ENCODE data around the gene ACKR3. TPM values are rescaled to one million over a fixed set of nuclear protein-coding genes. Genes with fewer than 3 reads are reported as not detected.

Gene ACKR3
- total and polyA plus RNA-seq, 2 of the 4 experiments (the other 2 are of a cell fraction), result not detected

- no peak overlapping the region for H3K14ac ChIP-seq (replicated peaks; ENCODE audit: low read depth, low read length)
- no peak overlapping the region for H3K9ac ChIP-seq (ENCODE audit: low read depth, low read length)
- no peaks in the 10 kb centered on the region for H4K20me1 ChIP-seq (ENCODE audit: insufficient read depth, low read length)
- H3K79me1 ChIP-seq (ENCODE audit: low read depth in 1 of 2, low read length in 2 of 2), result no peaks in the 10 kb centered on the region
- H4K5ac ChIP-seq (ENCODE audit: low read depth, low read length), result no peak overlapping the region
- no peak overlapping the region for H3K4ac ChIP-seq (ENCODE audit: low read depth, low read length)
- in situ Hi-C loops (cut with MboI; ENCODE audit: low sequenced_read_pairs), result no loop called here
- H3K27ac ChIP-seq (ENCODE audit: insufficient read depth, low read length), result no peak overlapping the region
- TF ChIP-seq MXI1 (IDR thresholded peaks at IDR 0.05; ENCODE audit: borderline replicate concordance, low read depth, low read length) (no peak), USF2 (IDR thresholded peaks at IDR 0.05; ENCODE audit: low read depth, low read length) (no peak), RAD21 (IDR thresholded peaks at IDR 0.05; ENCODE audit: low read length) (no peak), POLR2A (IDR thresholded peaks at IDR 0.05; ENCODE audit: low read depth, low read length) (no peak), MAFK (IDR thresholded peaks at IDR 0.05; ENCODE audit: low read depth, low read length) (no peak)
- no peak for ATAC-seq (ENCODE audit: low read depth)
- H4K91ac ChIP-seq (ENCODE audit: insufficient read depth, low read depth, low read length), result no peak overlapping the region
- no peak overlapping the region for H2AK9ac ChIP-seq (replicated peaks; ENCODE audit: low read depth, low read length, poor library complexity)
- no TSS peak for BruUV-seq (replicated peaks)
- ChIA-PET CTCF (no interaction called here), POLR2A (ENCODE audit: unreplicated experiment) (no interaction called here)
- no peak overlapping the region for H2BK20ac ChIP-seq (ENCODE audit: low read depth, low read length)
- intact Hi-C loops (cut with micrococcal nuclease), result no loop called here
- WGBS, 2 experiments (ENCODE audit: extremely low coverage in 2 of 2, insufficient read length in 1 of 2), result no CpG with 5 or more reads among the region's 7 CpGs
- no peaks in the 10 kb centered on the region for H3K9me1 ChIP-seq (ENCODE audit: insufficient read depth, low read length)
- H2AFZ ChIP-seq (replicated peaks; ENCODE audit: low read length, poor library complexity), result no peak overlapping the region
- H4K8ac ChIP-seq (ENCODE audit: low read depth in 2 of 2, low read length in 2 of 2), result no peak overlapping the region
- H3K23ac ChIP-seq (ENCODE audit: low read depth, low read length), result no peak overlapping the region
- H3K9me3 ChIP-seq (ENCODE audit: control insufficient read depth, insufficient read depth, low read length), result peaks cover 2% of the 10 kb centered on the region
- no peak overlapping the region for H2BK15ac ChIP-seq (ENCODE audit: low read depth, low read length)
- no peak overlapping the region for H3K18ac ChIP-seq (ENCODE audit: low read depth, low read length)
- DNase-seq, result no peak
- H3K27me3 ChIP-seq (ENCODE audit: control insufficient read depth, insufficient read depth, low read length), result peaks cover 2% of the 10 kb centered on the region; the same call in 1 of the 2 replicates
- no peak overlapping the region for H2BK120ac ChIP-seq (ENCODE audit: low read depth, low read length)
- H3K36me3 ChIP-seq (ENCODE audit: control insufficient read depth, insufficient read depth, low read length), result no peaks in the 10 kb centered on the region
- H3K4me3 ChIP-seq (ENCODE audit: insufficient read depth, low read depth, low read length), result no peak overlapping the region
- no peak overlapping the region for H2AK5ac ChIP-seq (ENCODE audit: low read depth, low read length)
- H3K4me2 ChIP-seq (ENCODE audit: low read depth, low read length), result no peak overlapping the region
- no peak overlapping the region for H2BK5ac ChIP-seq (ENCODE audit: low read depth, low read length, poor library complexity, severe bottlenecking)
- dilution Hi-C loops (cut with HindIII; ENCODE audit: low sequenced_read_pairs, unreplicated experiment), result no loop called here
- no peak overlapping the region for H3K56ac ChIP-seq (ENCODE audit: extremely low read depth, insufficient read depth, low read length)
- H3K4me1 ChIP-seq (ENCODE audit: control insufficient read depth, insufficient read depth, low read length), result no peaks in the 10 kb centered on the region
Observed at GRCh38 chr2:236581546-236581945, 11.9 kb downstream of the ACKR3 start.
